DND-41 (cell line): ENCODE data around the gene APPBP2.
A peak's percentile ranks its signal among the peaks of the same experiment; 100 is the strongest.
"Not testable (repeated sequence)": the region's sequence is repeated elsewhere in the genome, so short reads cannot be mapped to it uniquely, and the experiment has no call there.

Experiments
- ATAC-seq: fragments of 200-7000 bp; cut with Tn5 transposase; 3 replicates; pipeline ENCODE4 v1.9.1; 2021; ENCODE audit warnings: low read depth; ENCODE audit not compliant: insufficient read depth
- DNase-seq: peaks from one replicate; pipeline ENCODE4 v3.0.0-alpha.2; 2020
- H2AFZ ChIP-seq: 2 replicates; pipeline ENCODE4 v1.6.0; 2012; ENCODE audit warnings: low read depth, low read length
- H3K27ac ChIP-seq: 2 replicates; pipeline ENCODE4 v1.5.1; 2012; ENCODE audit warnings: low read length, inconsistent platforms
- H3K27me3 ChIP-seq: fragments of 200-600 bp; sonication (generic); 2 replicates; pipeline ENCODE4 v1.6.0; 2012; ENCODE audit warnings: low read length, mild to moderate bottlenecking, inconsistent platforms; ENCODE audit not compliant: insufficient read depth, poor library complexity
- H3K36me3 ChIP-seq: 2 replicates; pipeline ENCODE4 v1.5.1; 2012; ENCODE audit warnings: low read length, inconsistent platforms; ENCODE audit not compliant: insufficient read depth
- H3K4me1 ChIP-seq: 2 replicates; pipeline ENCODE4 v1.5.1; 2012; ENCODE audit warnings: mild to moderate bottlenecking, low read length; ENCODE audit not compliant: insufficient read depth
- H3K4me2 ChIP-seq: 2 replicates; pipeline ENCODE4 v1.6.0; 2012; ENCODE audit warnings: mild to moderate bottlenecking, moderate library complexity, low read length, inconsistent platforms; ENCODE audit not compliant: insufficient read depth
- H3K4me3 ChIP-seq, 2 experiments: fragments of 200-600 bp in 1 of 2; shearing (Covaris generic) in 1 of 2; 2 replicates each; pipeline ENCODE4 v1.5.1; 2012 to 2016; ENCODE audit warnings: inconsistent platforms in 2 of 2, low read length in 2 of 2, mild to moderate bottlenecking in 2 of 2, low read depth in 1 of 2, moderate library complexity in 1 of 2
- H3K79me2 ChIP-seq: 2 replicates; pipeline ENCODE4 v1.6.0; 2012; ENCODE audit warnings: low read length, inconsistent platforms; ENCODE audit not compliant: insufficient read depth
- H3K9ac ChIP-seq: 2 replicates; pipeline ENCODE4 v1.6.0; 2012; ENCODE audit warnings: low read depth, mild to moderate bottlenecking, inconsistent platforms, low read length, moderate library complexity
- H3K9me3 ChIP-seq: 2 replicates; pipeline ENCODE4 v1.5.1; 2012; ENCODE audit warnings: low read length, moderate library complexity, mild to moderate bottlenecking, inconsistent platforms; ENCODE audit not compliant: insufficient read depth, severe bottlenecking
- H4K20me1 ChIP-seq: 2 replicates; pipeline ENCODE4 v1.6.0; 2012; ENCODE audit warnings: low read length; ENCODE audit not compliant: insufficient read depth
- EZH2 ChIP-seq: IDR thresholded peaks from 3 replicates; pipeline ENCODE4 v1.6.1; 2012; ENCODE audit warnings: borderline replicate concordance, low read depth, mild to moderate bottlenecking, moderate library complexity, low read length, inconsistent platforms; ENCODE audit not compliant: severe bottlenecking
- TF ChIP-seq, protein P1 (sequence below): IDR thresholded peaks from 2 replicates; pipeline ENCODE4 v1.5.1; 2012; ENCODE audit warnings: borderline replicate concordance, low read length, moderate library complexity, mild to moderate bottlenecking; ENCODE audit not compliant: poor library complexity, severe bottlenecking; ENCODE audit errors: extremely low read depth

Gene APPBP2

GRCh38 chr17:60439501-60439900, 86.5 kb downstream of the APPBP2 start:
- Histone ChIP-seq H3K4me1 (no peaks in the 10 kb centered on the region), H3K27me3 (no peaks in the 10 kb centered on the region), H3K9me3 (no peaks in the 10 kb centered on the region), H4K20me1 (no peaks in the 10 kb centered on the region), H3K9ac (no peak overlapping the region), H3K4me2 (no peak overlapping the region), H3K79me2 (no peaks in the 10 kb centered on the region), H3K4me3 (no peak overlapping the region), H3K27ac (no peak overlapping the region), H3K36me3 (no peaks in the 10 kb centered on the region), H2AFZ (no peak overlapping the region)
- ATAC-seq (no peak), DNase-seq (no peak)
- TF ChIP-seq, protein P1, sequence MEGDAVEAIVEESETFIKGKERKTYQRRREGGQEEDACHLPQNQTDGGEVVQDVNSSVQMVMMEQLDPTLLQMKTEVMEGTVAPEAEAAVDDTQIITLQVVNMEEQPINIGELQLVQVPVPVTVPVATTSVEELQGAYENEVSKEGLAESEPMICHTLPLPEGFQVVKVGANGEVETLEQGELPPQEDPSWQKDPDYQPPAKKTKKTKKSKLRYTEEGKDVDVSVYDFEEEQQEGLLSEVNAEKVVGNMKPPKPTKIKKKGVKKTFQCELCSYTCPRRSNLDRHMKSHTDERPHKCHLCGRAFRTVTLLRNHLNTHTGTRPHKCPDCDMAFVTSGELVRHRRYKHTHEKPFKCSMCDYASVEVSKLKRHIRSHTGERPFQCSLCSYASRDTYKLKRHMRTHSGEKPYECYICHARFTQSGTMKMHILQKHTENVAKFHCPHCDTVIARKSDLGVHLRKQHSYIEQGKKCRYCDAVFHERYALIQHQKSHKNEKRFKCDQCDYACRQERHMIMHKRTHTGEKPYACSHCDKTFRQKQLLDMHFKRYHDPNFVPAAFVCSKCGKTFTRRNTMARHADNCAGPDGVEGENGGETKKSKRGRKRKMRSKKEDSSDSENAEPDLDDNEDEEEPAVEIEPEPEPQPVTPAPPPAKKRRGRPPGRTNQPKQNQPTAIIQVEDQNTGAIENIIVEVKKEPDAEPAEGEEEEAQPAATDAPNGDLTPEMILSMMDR = no peak
- no peak for TF ChIP-seq EZH2

DNA sequence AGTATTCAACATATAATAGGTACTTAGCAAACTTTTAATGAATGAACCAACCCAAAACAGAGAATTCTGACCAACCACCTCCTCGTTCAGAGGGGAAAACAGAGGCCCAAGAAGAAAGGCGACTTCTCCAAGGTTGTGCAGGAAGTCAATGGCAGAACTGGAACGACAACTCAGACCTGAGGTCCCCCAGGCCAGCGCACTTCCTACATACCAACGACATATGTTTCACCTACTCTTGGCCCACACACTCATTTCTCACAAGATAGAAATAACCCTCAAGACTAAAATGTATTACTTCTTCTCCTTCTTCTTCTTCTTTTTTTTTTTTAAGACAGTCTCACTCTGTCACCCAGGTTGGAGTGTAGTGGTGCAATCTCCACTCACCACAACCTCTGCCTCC, 89.4 kb downstream of the APPBP2 start:
- Histone ChIP-seq H2AFZ (no peak overlapping the region), H3K27ac (no peak overlapping the region)
- no peak for DNase-seq

DNA sequence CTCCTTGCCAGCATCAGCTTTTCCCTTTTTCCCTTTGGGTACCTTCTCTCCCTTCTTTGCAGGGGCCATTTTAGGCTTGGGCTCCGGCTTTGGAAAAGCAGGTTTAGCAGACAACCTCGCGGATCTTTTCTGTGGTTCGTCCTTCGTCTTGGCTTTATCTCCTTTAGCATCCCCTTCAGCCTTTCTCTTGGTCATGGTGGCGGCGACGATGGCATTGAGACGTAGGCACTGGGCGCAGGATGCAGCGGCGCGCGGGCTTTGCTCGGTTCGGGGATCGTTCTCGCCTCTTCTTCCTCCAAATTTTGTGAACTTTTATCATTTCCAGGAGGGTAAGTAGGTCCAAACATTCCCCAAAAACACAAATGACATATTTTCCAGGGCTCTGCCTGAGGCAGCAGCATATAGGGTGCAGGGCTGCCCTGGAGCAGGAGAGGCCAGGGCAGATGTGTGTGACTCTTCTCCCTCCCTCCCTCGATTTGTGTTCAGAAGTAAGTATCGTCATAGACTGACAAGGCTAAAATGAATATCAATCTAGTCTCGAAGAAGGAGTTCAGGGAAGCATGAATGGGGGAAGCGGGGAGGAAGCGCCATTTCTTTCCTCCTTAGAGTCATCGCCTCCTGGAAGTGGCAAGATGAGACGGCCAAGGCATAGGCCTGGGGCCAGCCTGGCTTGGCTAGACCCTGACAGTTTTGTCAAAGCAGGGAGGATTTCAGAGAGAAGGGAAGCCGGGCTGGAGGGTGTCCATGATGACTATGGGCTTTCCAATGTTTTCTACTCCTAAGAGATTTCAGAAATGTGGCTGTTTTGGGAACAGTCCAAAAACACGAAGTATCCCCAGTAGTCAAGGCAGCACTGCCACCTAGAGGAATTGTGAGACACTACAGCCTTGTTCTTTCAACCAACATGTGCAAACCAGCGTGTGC, 90.5 kb downstream of the APPBP2 start:
- Histone ChIP-seq H3K4me3 (no peak overlapping the region), H2AFZ (peak overlapping the region; percentile 56), H3K27me3 (no peaks in the 10 kb centered on the region), H3K36me3 (no peaks in the 10 kb centered on the region), H3K27ac (no peak overlapping the region), H4K20me1 (no peaks in the 10 kb centered on the region), H3K79me2 (no peaks in the 10 kb centered on the region), H3K9ac (no peak overlapping the region), H3K4me1 (no peaks in the 10 kb centered on the region), H3K4me2 (no peak overlapping the region), H3K9me3 (peaks cover 5% of the 10 kb centered on the region)
- peak; percentile 66 for DNase-seq
- peak; percentile 82 for ATAC-seq
- TF ChIP-seq, protein P1 = peak; percentile 96
- no peak for TF ChIP-seq EZH2

More for the DNA sequence above, 89.4 kb downstream of the APPBP2 start:
- H3K4me2 ChIP-seq = no peak overlapping the region
- peaks cover 5% of the 10 kb centered on the region for H3K9me3 ChIP-seq
- ATAC-seq = no peak
- no peaks in the 10 kb centered on the region for H4K20me1 ChIP-seq
- H3K4me1 ChIP-seq = no peaks in the 10 kb centered on the region
- no peak overlapping the region for H3K4me3 ChIP-seq
- H3K36me3 ChIP-seq = no peaks in the 10 kb centered on the region
- TF ChIP-seq EZH2 = no peak
- no peaks in the 10 kb centered on the region for H3K27me3 ChIP-seq
- H3K9ac ChIP-seq = no peak overlapping the region
- no peaks in the 10 kb centered on the region for H3K79me2 ChIP-seq

- H3K4me3 ChIP-seq, H3K79me2 ChIP-seq, H3K4me1 ChIP-seq, H3K27ac ChIP-seq, H3K9me3 ChIP-seq, H3K36me3 ChIP-seq, H2AFZ ChIP-seq, ATAC-seq, H3K4me2 ChIP-seq, H3K9ac ChIP-seq, DNase-seq, H3K27me3 ChIP-seq, H4K20me1 ChIP-seq: not testable (repeated sequence)
Observed at GRCh38 chr17:60433021-60433997, 92.7 kb downstream of the APPBP2 start.

GRCh38 chr17:60430561-60430960, 95.5 kb downstream of the APPBP2 start:
- not testable (repeated sequence) for H3K36me3 ChIP-seq, H3K27ac ChIP-seq, H4K20me1 ChIP-seq, DNase-seq, H2AFZ ChIP-seq, ATAC-seq, H3K4me3 ChIP-seq, H3K27me3 ChIP-seq, H3K9me3 ChIP-seq, H3K79me2 ChIP-seq, H3K9ac ChIP-seq, H3K4me2 ChIP-seq, H3K4me1 ChIP-seq

DNA sequence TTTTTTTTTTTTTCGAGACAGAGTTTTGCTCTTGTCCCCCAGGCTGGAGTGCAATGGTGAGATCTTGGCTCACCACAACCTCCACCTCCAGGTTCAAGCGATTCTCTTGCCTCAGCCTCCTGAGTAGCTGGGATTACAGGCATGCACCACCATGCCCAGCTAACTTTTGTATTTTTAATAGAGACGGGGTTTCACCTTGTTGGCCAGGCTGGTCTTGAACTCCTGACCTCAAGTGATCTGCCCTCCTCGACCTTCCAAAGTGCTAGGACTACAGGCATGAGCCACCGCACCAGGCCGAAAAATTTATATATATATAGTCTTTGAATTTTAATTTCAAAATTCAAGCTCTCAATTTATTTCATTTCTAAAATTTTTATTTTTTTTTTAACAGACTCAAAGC, 97.6 kb downstream of the APPBP2 start:
- H3K27ac ChIP-seq, H4K20me1 ChIP-seq, H3K9ac ChIP-seq, DNase-seq, H3K4me1 ChIP-seq, ATAC-seq, H2AFZ ChIP-seq, H3K79me2 ChIP-seq, H3K27me3 ChIP-seq, H3K9me3 ChIP-seq, H3K4me2 ChIP-seq, H3K4me3 ChIP-seq, H3K36me3 ChIP-seq: not testable (repeated sequence)
